Lung (tissue), 12 donors: Measurements from ENCODE around the gene RBM24. TPM values are rescaled to one million over a fixed set of nuclear protein-coding genes. Genes with fewer than 3 reads are reported as not detected.

ENCODE experiments used
- ATAC-seq: fragments of 200-7000 bp; cut with Tn5 transposase; one replicate; pipeline ENCODE4 v1.9.1; 2020; ENCODE audit warnings: moderate number of reproducible peaks; ENCODE audit not compliant: insufficient read depth, low FRiP score
- DNase-seq, 3 donors: peaks; one replicate each; pipeline ENCODE4 v3.0.0-alpha.2; 2013 to 2017
- H3K27ac ChIP-seq, 2 donors: one replicate each; pipeline ENCODE4 v1.5.1; 2013; ENCODE audit warnings: mild to moderate bottlenecking in 2 of 2, moderate library complexity in 2 of 2, control low read depth in 1 of 2, inconsistent platforms in 1 of 2, low read depth in 1 of 2, low read length in 1 of 2
- H3K27me3 ChIP-seq, 3 donors: one replicate each; pipeline ENCODE4 v1.5.1; 2013; ENCODE audit warnings: low read length in 2 of 3; ENCODE audit not compliant: control insufficient read depth in 3 of 3, insufficient read depth in 3 of 3
- H3K36me3 ChIP-seq, 4 donors: one replicate each; pipeline ENCODE4 v1.5.1; 2013; ENCODE audit warnings: low read length in 4 of 4, mild to moderate bottlenecking in 1 of 4, moderate library complexity in 1 of 4; ENCODE audit not compliant: control insufficient read depth in 4 of 4, insufficient read depth in 4 of 4
- H3K4me1 ChIP-seq, 5 donors: one replicate each; pipeline ENCODE4 v1.5.1; 2013; ENCODE audit warnings: low read length in 5 of 5, mild to moderate bottlenecking in 2 of 5, moderate library complexity in 1 of 5; ENCODE audit not compliant: control insufficient read depth in 5 of 5, insufficient read depth in 5 of 5
- H3K4me3 ChIP-seq: one replicate; pipeline ENCODE4 v1.5.1; 2013; ENCODE audit warnings: mild to moderate bottlenecking, control low read depth, moderate library complexity
- H3K9ac ChIP-seq, 2 donors: one replicate each; pipeline ENCODE4 v1.5.1; 2013; ENCODE audit warnings: low read length in 2 of 2, control low read depth in 1 of 2; ENCODE audit not compliant: insufficient read depth in 1 of 2
- H3K9me3 ChIP-seq, 4 donors: one replicate each; pipeline ENCODE4 v1.5.1; 2013; ENCODE audit warnings: low read length in 3 of 4, mild to moderate bottlenecking in 1 of 4, moderate library complexity in 1 of 4; ENCODE audit not compliant: control insufficient read depth in 4 of 4, insufficient read depth in 3 of 4
- WGBS, 2 donors: extraction: QIAGEN DNeasy Blood & Tissue Kit; methylation state at CpG; one replicate each; pipeline ENCODE4 v1.1.7; 2013; 5-methylcytosine and 5-hydroxymethylcytosine counted together
- polyA plus RNA-seq, 2 donors: library from polyadenylated mRNA; stranded (reverse); fragments of 200-250 nt; gene quantifications; one replicate each; pipeline ENCODE4 v1.2.1, GENCODE V29; 2013
- total RNA-seq, 2 donors: library from RNA; depleted of rRNA in 1 of 2; stranded (reverse); fragments of >200 nt in 1 of 2; gene quantifications; one replicate each; pipeline ENCODE4 v1.2.1, GENCODE V29; 2014 to 2021
- TF ChIP-seq, protein P1 (sequence below): IDR thresholded peaks from 2 replicates; pipeline ENCODE4 v1.5.1; 2012; ENCODE audit warnings: mild to moderate bottlenecking; ENCODE audit errors: control extremely low read depth, extremely low read depth
- donor health status: control.
- donor health status: control.
- donor health status: Bipolar disorder and iron deficiency.
- donor health status: healthy.
- donor health status: DM: yes; HTN: yes; CAD: no.

RBM24 gene
- total and polyA plus RNA-seq, 4 donors, result 1.1 to 3.0 (median 1.8) TPM

GRCh38 chr6:17280552-17281090 is 540 bp upstream of the RBM24 start:
- Histone ChIP-seq H3K9me3 (no peaks in the 10 kb centered on the region), H3K4me3 (peak overlapping the region; percentile 3), H3K27me3 (peaks cover 0 to 16% (median 0%) of the 10 kb centered on the region in 3 donors), H3K9ac (no peak overlapping the region), H3K4me1 (peaks cover 0 to 12% (median 6%) of the 10 kb centered on the region in 5 donors), H3K36me3 (peaks cover 0 to 5% (median 2%) of the 10 kb centered on the region in 4 donors), H3K27ac (peak overlapping the region in 1 of 2 donors; percentile 97)
- ATAC-seq (no peak), DNase-seq (peak; percentile 55 to 67 (median 56))
- 4 to 7% methylated on average over 40 to 55 of the region's 55 CpGs for WGBS, 2 donors
- TF ChIP-seq, protein P1, sequence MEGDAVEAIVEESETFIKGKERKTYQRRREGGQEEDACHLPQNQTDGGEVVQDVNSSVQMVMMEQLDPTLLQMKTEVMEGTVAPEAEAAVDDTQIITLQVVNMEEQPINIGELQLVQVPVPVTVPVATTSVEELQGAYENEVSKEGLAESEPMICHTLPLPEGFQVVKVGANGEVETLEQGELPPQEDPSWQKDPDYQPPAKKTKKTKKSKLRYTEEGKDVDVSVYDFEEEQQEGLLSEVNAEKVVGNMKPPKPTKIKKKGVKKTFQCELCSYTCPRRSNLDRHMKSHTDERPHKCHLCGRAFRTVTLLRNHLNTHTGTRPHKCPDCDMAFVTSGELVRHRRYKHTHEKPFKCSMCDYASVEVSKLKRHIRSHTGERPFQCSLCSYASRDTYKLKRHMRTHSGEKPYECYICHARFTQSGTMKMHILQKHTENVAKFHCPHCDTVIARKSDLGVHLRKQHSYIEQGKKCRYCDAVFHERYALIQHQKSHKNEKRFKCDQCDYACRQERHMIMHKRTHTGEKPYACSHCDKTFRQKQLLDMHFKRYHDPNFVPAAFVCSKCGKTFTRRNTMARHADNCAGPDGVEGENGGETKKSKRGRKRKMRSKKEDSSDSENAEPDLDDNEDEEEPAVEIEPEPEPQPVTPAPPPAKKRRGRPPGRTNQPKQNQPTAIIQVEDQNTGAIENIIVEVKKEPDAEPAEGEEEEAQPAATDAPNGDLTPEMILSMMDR, result no peak

- peaks cover 0 to 10% (median 5%) of the 10 kb centered on the region in 5 donors for H3K4me1 ChIP-seq
- H3K27me3 ChIP-seq, result peaks cover 0 to 16% (median 3%) of the 10 kb centered on the region in 3 donors
- WGBS, 2 donors, result 3% methylated on average over 67 to 77 of the region's 77 CpGs
- H3K9me3 ChIP-seq, result no peaks in the 10 kb centered on the region
- H3K4me3 ChIP-seq, result peak overlapping the region; percentile 32
- H3K27ac ChIP-seq, result peak overlapping the region; percentile 38 to 97
- TF ChIP-seq, protein P1, result no peak
- H3K9ac ChIP-seq, result peak overlapping the region; percentile 47 to 72
- DNase-seq, result peak; percentile 47 to 63 (median 60)
- ATAC-seq, result no peak
- peaks cover 0 to 5% (median 2%) of the 10 kb centered on the region in 4 donors for H3K36me3 ChIP-seq
Measured at GRCh38 chr6:17281497-17282481, 628 bp downstream of the RBM24 start.

GRCh38 chr6:17283074-17283473 is 1.9 kb downstream of the RBM24 start:
- Histone ChIP-seq H3K27ac (peak overlapping the region in 1 of 2 donors; percentile 97), H3K9ac (peak overlapping the region in 1 of 2 donors; percentile 68), H3K36me3 (peaks cover 0 to 9% (median 2%) of the 10 kb centered on the region in 4 donors), H3K27me3 (peaks cover 0 to 16% (median 3%) of the 10 kb centered on the region in 3 donors), H3K4me1 (peaks cover 0 to 8% (median 4%) of the 10 kb centered on the region in 5 donors), H3K9me3 (no peaks in the 10 kb centered on the region), H3K4me3 (no peak overlapping the region)
- TF ChIP-seq, protein P1, result no peak
- WGBS, 2 donors, result 94 to 98% methylated on average over 4 of the region's 4 CpGs
- DNase-seq (no peak), ATAC-seq (no peak)
